ENCODE data around the gene LRRC7. TPM values are rescaled to one million over a fixed set of nuclear protein-coding genes. Genes with fewer than 3 reads are reported as not detected.

LRRC7 gene
- polyA plus RNA-seq, 3 donors = 4.7 to 9.9 (median 7.9) TPM

DNA sequence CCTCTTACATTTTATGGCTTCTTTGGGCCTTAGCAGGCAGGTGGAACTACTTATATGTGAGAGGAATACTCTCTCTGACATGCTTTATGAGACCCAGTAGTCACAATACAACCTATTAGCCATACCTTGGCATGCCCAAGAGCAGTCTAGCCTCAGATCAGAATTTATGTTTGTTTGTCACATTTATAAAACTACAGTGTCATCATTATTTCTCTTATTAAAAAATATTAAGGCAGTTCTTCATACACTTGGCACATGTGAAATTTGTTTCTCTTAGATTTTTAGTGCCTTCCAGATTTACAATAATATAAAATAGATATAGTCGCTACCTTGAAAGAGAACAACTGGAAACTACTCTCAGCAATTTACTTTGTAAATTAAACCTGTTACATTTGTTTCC, 519.2 kb downstream of the LRRC7 start:
- no peak for DNase-seq

DNA sequence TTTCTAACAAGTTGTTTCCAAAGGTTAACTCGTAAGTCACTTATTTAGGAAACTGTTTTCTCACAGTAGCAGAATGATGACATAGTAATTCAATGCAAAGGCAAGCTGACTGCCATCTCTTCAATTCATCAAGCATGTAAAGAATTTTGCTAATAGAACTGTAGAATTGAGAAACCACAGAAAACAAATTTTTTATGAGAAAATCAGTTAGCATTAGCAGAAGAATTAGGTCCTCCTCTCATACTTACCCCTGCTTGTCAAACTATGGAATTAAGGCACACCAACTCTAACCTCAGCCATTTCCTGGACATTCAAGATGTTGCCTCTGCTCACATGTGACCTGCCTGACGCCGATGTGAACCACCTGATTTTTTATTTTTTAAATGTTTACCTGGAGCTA, 522.4 kb downstream of the LRRC7 start:
- DNase-seq = no peak

DNA sequence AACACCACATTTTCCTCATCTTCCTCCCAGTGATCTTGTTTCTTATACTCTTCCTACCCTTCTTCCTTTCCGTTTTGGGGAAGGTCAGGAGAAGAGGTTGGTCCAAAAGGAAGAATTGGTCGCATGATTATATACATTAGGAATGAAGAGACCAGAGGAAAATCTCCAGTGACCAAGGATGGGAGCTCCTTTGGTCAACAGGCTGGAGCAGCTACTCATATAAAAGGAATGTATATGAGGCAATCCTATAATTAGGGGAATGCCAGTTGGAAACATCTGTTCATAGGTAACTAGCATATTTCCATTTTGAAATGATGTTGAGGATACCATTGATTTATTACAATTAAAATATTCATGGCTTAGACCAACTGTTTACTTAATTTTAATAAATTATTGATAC, 523.2 kb downstream of the LRRC7 start:
- no peak for DNase-seq

DNA sequence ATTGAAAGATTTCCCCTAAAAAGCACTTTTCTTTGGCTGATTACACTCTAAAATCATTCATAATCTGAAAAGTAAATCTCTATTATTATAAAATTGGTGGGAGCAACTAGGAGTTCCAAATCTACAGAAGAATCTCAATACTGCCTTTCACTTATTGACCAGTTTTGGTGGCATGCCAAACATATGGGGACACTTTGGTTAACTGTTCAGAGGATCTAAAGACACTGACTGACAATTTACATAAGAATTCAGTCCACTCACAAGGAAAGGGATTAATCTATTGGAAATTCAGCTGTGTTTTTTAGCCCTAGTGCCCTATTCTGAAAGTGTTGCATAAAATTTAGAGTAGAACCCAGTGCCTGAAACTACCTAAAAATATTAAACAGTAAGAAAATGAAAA, 524.1 kb downstream of the LRRC7 start:
- no peak for DNase-seq

DNA sequence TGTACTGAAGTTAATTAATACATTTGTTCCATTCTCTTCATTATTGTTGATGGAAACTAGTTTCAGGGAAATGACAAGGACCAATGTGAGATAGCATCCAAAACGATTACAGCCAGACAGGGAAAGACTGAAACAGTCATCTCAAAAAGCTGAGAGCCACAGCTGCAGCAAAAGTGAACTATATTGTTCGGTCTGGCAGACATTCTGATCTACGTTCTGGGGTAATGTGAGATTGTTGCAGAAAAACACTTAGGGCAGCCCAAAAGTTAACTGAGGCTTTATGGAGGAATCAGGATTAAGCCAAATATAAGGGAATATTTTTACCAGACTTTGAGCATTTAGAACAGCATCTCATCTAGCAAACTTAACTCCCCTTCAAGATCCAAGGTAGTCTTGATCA, 524.8 kb downstream of the LRRC7 start:
- DNase-seq = no peak

DNA sequence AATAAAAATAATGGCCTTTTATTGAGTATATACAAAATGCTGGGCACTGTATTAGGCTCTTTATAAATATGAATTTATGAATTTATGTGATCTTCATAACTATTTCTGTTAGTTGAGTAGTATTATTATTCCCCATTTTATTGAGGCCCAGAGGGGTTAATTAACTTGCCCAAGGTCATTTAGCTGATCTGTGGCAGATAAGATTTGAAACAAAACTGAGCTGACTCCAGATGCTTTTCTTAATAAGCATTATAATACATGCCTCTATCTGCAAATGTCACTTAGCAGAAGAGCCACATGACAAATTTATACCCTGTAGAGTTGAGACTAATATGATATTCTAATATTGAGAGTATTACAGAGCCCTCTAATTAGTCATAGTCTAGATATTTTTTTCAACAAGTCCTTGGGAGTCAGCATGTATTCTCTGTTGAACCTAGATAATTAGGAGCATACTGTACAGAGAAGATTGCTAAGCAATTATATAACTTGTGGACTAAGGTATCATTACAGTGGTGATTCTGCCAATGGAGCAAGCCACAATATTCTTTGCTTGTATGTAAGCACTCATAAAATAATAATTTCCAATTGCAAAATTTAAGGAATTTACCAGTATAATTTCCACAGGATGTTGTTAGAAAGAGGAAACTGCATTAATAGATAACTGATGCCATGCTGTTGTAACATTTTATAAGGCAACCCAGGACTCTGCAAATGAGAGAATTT, 525.7 kb downstream of the LRRC7 start:
- no peak for DNase-seq

DNA sequence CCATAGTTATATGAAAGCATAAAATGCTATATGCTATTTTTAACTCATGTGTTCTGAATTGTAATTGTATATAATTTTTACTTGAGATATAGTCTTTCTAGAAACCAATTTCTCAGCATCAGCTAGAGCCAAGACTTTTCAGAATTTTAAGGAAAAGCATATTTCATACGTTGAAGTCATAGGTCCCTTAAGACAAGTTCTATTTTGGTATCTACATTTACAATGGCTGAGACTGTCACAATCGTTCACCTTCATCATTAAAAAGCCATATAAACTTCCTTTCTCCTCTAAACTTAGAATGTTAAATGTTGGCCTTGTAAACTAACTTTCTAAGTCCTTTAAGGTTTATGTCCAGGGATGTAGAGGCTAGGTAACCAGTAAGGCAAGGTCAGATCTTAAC, 533.5 kb downstream of the LRRC7 start:
- DNase-seq = no peak

DNA sequence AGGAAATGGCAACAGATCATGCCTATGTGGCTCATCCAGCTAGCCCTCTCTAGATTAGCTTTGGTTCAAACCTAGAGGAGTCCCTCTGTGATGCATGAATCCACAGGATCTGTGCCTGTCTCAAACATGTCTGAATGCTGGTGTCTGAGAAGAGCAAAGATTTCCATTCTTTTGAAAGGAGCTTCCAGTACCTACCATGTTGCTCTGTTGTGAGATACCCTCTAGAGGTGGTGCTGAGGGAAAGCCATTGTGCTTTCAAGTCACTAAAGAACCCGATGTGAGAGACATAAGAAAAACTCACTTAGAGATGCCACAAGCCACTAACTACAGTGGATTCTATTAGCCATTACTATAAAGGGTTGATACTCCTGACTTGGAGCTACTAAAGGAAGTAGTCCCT, 534.1 kb downstream of the LRRC7 start:
- no peak for DNase-seq

DNA sequence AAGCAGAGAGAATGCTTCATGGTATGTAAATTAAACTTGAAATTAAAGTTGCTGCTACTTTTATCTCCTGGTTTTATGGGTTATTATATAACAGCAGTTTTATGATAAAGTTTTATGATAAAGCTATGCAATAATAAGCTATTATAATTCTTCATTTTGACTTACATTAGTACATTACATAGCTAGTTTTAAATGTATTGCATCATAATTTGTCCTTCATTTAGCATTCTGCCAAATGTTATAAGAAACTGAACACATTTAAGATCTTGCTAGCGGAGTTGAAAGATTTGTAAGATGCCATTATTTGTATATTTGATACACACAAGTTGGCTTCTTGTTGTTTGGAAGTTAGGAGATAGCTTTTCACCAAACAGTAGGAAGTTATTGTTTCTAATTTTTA, 536.0 kb downstream of the LRRC7 start:
- DNase-seq = no peak

DNA sequence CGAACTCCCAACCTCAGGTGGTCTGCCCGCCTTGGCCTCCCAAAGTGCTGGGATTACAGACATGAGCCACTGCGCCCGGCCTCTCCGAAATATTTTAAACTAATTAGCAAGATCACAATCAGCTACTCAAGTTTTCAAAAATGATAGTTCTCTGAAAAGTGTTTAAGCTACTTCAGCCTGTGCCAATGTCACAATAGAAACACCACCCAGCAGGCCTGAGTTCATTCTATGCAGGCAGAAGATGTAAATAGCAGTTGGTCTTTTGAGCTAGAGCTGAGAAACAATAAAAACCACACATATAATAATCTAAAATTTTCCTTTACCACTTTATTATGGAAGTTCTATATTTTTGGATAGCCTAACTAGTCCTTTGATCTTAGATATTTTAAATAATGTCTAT, 541.5 kb downstream of the LRRC7 start:
- DNase-seq = no peak

DNA sequence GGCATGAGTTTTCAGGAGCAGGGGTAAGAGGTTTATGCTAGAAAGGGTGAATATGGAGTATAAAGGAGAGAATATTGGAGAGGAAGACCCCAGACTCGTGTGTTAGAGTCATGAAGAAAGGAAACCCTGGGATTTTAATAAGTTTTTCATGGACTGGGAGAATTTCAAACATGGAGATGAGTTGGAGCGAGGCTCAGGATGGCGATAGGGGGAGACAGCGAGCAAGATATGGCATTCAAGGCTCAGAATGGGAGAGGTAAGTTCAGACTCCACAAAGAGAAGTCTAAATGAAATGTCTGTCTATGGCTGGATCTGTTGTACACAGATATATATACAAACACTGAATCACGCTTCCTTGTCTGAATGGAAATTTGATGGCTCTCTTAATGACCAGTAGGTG, 545.1 kb downstream of the LRRC7 start:
- DNase-seq = no peak

DNA sequence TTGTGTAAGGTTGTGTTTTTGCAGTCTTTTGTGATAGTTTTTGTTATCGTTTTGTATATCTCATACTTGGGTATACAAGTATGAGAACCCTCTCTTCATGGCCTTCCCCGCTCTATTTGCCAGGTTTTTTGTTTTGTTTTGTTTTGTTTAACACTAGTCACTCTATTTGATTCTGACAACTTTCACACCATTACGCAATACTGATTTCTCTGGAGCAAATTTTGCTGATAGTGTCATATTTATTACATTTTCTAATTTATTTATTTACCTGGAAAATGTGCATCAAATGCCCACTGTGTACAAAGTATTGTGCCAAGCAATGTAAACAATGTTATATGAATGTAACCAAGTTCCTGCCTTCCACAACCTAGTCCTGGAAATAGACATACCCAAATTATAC, 547.6 kb downstream of the LRRC7 start:
- no peak for DNase-seq

DNA sequence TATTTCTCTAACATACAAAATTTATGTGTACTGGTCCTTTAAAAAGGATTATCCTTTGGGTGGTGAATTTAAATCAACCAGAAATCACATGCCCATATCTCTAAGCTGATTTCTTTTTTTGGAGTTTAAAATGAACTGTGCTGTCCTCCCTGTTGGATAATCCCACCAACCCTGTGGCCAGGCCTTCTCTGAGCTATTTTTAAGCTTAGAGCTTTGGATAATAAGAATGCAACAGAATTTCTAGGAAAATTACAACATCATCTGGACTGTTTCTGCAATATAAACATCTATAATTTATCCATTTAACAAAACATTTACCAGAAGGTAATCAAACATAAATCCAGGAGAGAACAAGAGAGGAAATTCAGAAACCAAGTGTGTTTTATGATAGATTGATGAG, 549.3 kb downstream of the LRRC7 start:
- DNase-seq = no peak

DNA sequence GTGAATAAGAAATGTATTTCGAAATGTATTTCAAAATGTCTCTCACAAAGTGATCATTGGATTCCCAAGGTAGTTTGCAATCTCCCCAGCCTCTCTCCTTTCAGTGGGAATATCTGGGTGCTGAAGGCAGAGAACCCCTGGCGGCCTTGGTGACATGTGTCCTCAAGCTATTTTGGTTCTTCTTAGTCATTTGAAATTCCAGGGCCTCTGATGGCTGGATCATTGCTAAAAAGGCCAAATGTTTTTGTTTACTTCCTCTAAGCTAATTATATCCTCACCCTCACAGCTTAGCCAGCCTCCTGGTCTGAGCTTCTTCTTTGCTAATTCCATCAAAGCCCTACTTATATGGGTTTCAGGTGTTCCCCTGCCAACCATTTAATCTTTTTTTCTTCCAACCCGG, 566.4 kb downstream of the LRRC7 start:
- DNase-seq = no peak

DNA sequence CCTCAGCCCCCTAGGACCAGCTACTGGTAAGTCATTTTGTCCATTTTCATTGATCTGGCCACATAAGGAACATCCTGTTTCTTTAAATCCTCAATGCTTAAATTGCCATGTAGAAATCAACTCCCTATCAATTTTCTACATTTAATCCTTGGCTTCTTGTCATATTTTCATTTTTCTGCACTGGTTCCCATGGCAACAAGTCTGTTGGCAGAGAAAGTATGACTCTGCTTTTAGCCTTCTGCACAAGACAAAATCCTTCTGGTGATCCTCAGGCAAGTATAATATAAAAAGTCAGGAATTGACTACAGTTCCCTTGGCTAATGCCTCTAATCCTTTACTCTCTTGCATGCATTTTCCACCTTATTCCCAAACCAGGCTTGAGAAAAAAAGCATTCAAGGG, 572.6 kb downstream of the LRRC7 start:
- peak; percentile 53 for DNase-seq

DNA sequence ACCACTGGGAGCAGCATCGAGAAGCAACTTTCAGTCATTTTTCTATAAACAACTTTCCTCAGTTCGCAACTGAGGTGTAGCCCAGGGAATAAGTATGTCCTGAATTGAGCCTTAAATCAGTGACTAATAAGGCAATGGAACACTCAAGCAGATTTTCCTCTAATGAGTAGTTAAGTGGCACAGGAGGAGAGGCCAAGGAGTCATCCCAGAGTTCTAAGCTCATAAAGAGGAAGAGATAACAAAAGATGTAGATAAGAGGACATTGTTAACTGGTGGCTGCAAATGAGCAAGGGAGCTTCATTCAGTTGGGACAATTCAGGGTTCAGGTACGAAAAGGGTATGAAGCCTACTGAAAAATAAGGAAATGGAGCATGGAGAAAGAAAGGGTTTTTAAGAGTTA, 573.2 kb downstream of the LRRC7 start:
- no peak for DNase-seq

DNA sequence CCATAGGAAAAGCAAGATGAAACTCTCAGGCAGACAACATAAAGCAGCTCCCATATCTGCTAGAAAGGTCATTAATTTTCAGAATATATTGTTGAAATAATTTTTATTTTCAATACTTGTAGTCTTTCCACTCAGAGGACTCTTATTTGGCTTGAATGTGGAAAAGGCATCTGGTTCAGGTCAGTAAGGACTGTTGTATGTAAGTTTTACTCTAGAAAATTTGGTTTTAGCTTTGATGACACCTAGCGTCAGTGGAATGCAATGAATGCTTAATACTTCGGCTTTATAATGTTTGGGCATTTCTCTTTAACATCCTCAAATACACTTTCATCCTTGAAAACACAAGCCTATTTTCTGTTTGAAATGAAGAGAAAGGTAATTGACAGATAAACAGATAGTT, 574.4 kb downstream of the LRRC7 start:
- peak; percentile 23 for DNase-seq

DNA sequence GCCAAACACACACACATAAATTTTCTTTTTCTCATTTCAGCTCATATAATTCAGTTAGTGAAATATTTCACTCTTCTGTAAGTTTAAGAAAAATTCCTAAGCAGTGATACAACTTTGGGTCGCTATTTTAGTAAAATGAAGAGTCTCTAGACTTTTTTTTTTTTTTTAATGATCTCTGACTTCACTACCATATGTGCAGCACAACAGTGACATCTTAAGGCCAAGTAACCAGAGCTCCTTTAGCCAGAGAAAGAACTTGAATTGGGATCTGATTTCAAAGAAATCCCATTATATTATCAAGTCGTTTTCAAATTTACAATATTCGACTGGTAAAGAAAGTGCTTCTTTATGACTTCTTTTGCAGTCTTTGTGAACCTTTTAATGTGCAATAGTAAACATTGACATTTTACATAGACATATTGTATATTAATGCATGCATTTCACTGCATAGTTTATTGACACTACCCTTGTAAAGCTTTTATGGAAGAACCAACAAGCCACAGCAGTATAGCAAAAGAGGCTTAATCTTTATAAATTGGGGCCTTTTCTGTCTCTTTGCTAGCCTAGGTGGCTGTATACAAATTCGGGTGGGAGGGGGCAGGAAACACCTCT, 575.4 kb downstream of the LRRC7 start:
- DNase-seq = peak; percentile 14

DNA sequence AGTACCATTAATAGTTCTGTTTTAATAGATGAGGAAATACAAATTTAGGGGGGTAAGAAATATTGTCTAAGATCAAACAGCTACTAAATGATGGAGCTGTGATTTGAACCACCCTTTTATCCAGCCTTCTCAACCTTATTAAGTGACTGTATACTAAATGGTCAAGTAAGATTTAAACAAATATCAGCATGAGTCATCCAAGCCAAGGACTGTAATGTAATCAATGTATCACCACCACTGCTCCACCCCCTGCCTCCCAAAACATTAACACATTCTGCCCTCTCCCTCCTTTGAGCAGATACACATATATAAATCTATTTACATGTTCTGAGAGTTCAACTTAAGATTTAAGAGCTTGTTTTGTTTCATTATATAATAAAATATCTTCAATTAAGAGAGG, 578.8 kb downstream of the LRRC7 start:
- DNase-seq = no peak

DNA sequence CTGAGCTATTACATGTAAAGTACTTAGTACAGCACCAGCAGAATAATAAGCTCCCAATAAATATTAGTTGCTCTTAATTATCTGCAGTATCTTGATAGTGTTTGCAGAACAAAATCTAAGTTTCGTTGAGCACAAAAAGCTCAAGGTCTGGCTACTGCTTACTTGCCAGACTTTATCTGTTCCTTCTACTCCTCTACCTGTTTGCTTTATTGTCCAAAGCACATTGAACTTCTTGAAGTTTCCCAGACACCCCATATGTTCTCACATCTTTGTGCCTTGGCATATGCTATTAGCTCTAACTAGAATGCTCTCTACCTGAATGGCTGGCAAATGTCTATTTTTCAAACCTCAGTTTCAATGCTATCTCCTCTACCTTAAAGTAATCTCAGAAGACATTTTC, 582.7 kb downstream of the LRRC7 start:
- no peak for DNase-seq

DNA sequence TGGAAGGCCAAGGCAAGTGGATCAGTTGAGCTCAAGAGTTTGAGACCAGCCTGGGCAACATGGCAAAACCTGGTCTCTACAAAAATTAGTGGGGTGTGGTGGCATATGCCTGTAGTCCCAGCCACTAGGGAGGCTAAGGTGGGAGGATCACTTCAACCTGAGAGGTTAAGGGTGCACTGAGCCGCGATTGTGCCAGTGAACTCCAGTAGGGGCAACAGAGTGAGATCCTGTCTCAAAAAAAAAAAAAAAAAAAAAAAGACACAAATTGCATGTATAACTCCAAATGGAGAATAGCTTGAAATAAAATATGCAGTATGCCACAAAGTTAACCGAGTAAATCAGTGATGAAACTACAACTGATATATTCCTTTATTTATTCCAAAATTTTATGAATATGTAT, 586.0 kb downstream of the LRRC7 start:
- no peak for DNase-seq

DNA sequence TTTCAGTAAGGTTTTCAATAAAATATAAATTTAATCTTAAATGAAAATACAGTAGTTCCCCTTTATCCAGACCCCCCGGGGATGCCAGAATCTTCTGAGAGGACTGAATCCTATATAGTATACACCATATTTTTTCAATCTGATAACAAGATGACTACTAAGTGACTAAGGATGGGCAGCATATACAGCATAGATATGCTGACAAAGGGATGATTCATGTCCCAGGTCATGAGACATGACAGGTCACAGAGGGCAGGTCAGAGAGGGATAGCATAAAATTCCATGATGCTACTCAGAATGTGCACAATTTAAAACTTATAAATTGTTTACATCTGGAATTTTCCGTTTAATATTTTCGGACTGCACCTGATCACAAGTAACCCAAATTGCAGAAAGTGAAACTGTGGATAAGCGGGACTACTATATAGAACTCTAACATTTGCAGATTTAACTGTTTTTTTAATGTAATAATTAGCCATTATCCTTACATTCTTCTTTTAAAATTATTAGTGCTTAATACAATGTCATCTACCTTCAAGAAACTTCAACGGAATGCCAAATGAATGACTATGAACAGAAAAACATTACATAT, 588.9 kb downstream of the LRRC7 start:
- no peak for DNase-seq

DNA sequence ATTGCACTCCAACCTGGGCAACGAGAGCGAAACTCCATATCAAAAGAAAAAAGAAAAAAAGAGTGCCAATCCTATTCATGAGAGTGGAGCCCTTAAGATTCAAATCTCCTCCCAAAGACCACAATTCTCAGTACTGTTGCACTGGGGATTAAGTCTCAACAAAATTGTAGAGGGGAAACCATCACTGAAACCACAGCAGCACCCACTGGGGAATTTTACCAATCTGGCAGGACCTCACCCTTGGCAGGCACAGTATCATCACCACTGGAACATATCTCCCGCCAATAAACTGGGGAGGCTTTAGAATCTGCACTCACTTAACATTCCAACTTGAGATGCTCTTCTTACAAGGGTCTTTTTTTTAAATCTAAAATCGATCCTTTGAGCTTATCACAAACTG, 596.6 kb downstream of the LRRC7 start:
- no peak for DNase-seq

DNA sequence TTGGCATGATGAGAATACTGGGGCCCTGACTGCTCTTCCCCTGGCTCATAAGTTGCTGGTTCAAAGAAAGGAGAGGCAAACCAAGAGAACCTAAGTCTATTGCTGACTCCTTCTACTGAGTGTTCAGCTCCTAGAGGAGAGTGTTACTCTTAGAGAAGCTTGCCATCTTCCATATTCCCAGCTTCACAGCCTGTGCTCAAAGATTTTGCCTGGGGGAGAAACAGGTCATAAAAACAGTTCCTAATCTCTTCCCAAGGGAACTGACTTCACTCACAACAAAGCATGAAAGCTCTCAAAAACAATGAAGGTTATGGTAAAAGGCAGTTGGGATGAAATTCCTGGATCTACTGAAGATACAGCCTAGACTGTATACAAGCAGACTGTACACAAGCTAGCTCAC, 600.6 kb downstream of the LRRC7 start:
- no peak for DNase-seq

Measured in renal pelvis (tissue), 4 donors.